OCI-LY7 (cell line): ENCODE data around the gene ATP2B3. TPM values are rescaled to one million over a fixed set of nuclear protein-coding genes. Genes with fewer than 3 reads are reported as not detected.

Experiments used
- BruUV-seq: library from RNA; stranded (reverse); fragments of 400-500 nt; replicated peaks from 2 replicates; lab custom pipeline; 2021; lab: Mats Ljungman, UMichigan
- CTCF ChIA-PET: fragments of 300-600 bp; sonication (Branson Sonifier 250); formaldehyde crosslinking; loops from one replicate; lab custom pipeline; 2022; ENCODE audit warnings: antibody characterized with exemption; ENCODE audit not compliant: unreplicated experiment; lab: Charles Lee
- POLR2A ChIA-PET: fragments of 300-600 bp; sonication (Branson Sonifier 250); formaldehyde crosslinking; loops from one replicate; lab custom pipeline; 2022; ENCODE audit warnings: antibody characterized with exemption; lab: Charles Lee
- DNase-seq: peaks from one replicate; pipeline ENCODE4 v3.0.0-alpha.2; 2015; ENCODE audit warnings: low spot score
- H2AFZ ChIP-seq: fragments of 200-600 bp; sonication (generic), shearing (Covaris generic); 2 replicates; pipeline ENCODE4 v1.6.1; 2014; ENCODE audit warnings: mild to moderate bottlenecking, antibody characterized with exemption, low read length, moderate library complexity
- H3K27ac ChIP-seq: fragments of 200-600 bp; sonication (generic); 2 replicates; pipeline ENCODE4 v1.5.1; 2014; ENCODE audit warnings: mixed run types, low read depth, mild to moderate bottlenecking, moderate library complexity, low read length, inconsistent platforms; ENCODE audit not compliant: poor library complexity, severe bottlenecking
- H3K36me3 ChIP-seq: fragments of 200-600 bp; sonication (generic); 2 replicates; pipeline ENCODE4 v1.6.1; 2014; ENCODE audit warnings: mild to moderate bottlenecking, antibody characterized with exemption, low read length, moderate library complexity, mixed read lengths; ENCODE audit not compliant: insufficient read depth
- H3K4me1 ChIP-seq: fragments of 200-600 bp; sonication (generic); 2 replicates; pipeline ENCODE4 v1.5.1; 2014; ENCODE audit warnings: mild to moderate bottlenecking, low read length; ENCODE audit not compliant: insufficient read depth, poor library complexity, severe bottlenecking
- H3K4me2 ChIP-seq: fragments of 200-600 bp; sonication (generic); 2 replicates; pipeline ENCODE4 v1.6.1; 2014; ENCODE audit warnings: mild to moderate bottlenecking, low read length
- H3K4me3 ChIP-seq: fragments of 200-600 bp; sonication (generic); 2 replicates; pipeline ENCODE4 v1.5.1; 2014; ENCODE audit warnings: mild to moderate bottlenecking, low read depth, low read length; ENCODE audit not compliant: poor library complexity, severe bottlenecking
- H3K79me2 ChIP-seq: fragments of 200-600 bp; sonication (generic); 2 replicates; pipeline ENCODE4 v1.6.1; 2016; ENCODE audit warnings: low read depth, mild to moderate bottlenecking, low read length, moderate library complexity, mixed read lengths; ENCODE audit not compliant: insufficient read depth
- H3K9me2 ChIP-seq: fragments of 200-600 bp; sonication (generic); 2 replicates; pipeline ENCODE4 v1.6.1; 2016; ENCODE audit warnings: mild to moderate bottlenecking, low read length, mixed read lengths; ENCODE audit not compliant: insufficient read depth
- H3K9me3 ChIP-seq: fragments of 200-600 bp; sonication (generic); 2 replicates; pipeline ENCODE4 v1.6.1; 2014; ENCODE audit warnings: mild to moderate bottlenecking, mixed run types, low read length, mixed read lengths
- H4K20me1 ChIP-seq: fragments of 200-600 bp; sonication (generic); 2 replicates; pipeline ENCODE4 v1.6.1; 2014; ENCODE audit warnings: mild to moderate bottlenecking, antibody characterized with exemption, low read length, moderate library complexity, mixed read lengths; ENCODE audit not compliant: insufficient read depth
- EZH2phosphoT487 ChIP-seq: fragments of 200-600 bp; sonication (generic); IDR thresholded peaks from 2 replicates; pipeline ENCODE4 v1.6.1; 2018; ENCODE audit warnings: low read depth, borderline replicate concordance, mild to moderate bottlenecking, mixed run types, antibody characterized with exemption, low read length, moderate library complexity, mixed read lengths
- intact Hi-C: fragments of 100-400 bp; cut with micrococcal nuclease; formaldehyde crosslinking; loops from one replicate; pipeline ENCODE4 v1.10.0; 2022; ENCODE audit not compliant: unreplicated experiment
- total RNA-seq, 2 experiments: library from RNA; depleted of rRNA in 1 of 2; stranded (reverse); fragments of >200 nt in 1 of 2; shearing (Covaris generic) in 1 of 2; gene quantifications; 2 replicates each; pipeline ENCODE4 v1.2.3, GENCODE V29; 2014 to 2022
- TF ChIP-seq, protein P1 (sequence below): fragments of 200-600 bp; sonication (generic); conservative IDR thresholded peaks from 2 replicates; pipeline ENCODE4 v1.5.1; 2014; ENCODE audit warnings: mild to moderate bottlenecking, antibody characterized with exemption, low read length, moderate library complexity, mixed read lengths

The ATP2B3 gene
- total RNA-seq, 2 experiments from 2014 or later: not detected

DNA sequence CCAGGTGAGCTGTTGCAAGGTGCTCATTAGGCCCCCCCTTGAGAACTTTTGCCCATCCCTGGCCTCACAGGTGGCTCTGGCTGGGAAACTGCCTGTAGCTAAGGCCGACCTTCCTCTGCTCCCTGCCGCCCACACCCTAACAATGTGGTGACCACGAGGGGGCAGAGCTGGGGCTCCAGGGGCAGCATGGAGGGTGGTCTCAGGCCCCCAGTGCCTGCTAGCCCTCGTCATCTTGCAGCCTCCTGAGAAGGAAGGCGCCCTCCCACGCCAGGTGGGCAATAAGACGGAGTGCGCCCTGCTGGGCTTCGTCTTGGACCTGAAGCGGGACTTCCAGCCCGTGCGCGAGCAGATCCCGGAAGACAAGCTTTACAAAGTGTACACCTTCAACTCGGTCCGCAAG, 32.4 kb downstream of the ATP2B3 start:
- ChIA-PET CTCF (no interaction called here), POLR2A (no interaction called here)
- no peak overlapping the region for H3K4me2 ChIP-seq
- H2AFZ ChIP-seq: no peak overlapping the region
- no TSS peak for BruUV-seq
- no peak overlapping the region for H3K4me3 ChIP-seq
- H3K27ac ChIP-seq: no peak overlapping the region
- H3K79me2 ChIP-seq: no peaks in the 10 kb centered on the region
- no peaks in the 10 kb centered on the region for H3K9me3 ChIP-seq
- DNase-seq: no peak
- TF ChIP-seq, protein P1, sequence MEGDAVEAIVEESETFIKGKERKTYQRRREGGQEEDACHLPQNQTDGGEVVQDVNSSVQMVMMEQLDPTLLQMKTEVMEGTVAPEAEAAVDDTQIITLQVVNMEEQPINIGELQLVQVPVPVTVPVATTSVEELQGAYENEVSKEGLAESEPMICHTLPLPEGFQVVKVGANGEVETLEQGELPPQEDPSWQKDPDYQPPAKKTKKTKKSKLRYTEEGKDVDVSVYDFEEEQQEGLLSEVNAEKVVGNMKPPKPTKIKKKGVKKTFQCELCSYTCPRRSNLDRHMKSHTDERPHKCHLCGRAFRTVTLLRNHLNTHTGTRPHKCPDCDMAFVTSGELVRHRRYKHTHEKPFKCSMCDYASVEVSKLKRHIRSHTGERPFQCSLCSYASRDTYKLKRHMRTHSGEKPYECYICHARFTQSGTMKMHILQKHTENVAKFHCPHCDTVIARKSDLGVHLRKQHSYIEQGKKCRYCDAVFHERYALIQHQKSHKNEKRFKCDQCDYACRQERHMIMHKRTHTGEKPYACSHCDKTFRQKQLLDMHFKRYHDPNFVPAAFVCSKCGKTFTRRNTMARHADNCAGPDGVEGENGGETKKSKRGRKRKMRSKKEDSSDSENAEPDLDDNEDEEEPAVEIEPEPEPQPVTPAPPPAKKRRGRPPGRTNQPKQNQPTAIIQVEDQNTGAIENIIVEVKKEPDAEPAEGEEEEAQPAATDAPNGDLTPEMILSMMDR: peak; percentile 42; the same call in 1 of the 2 replicates
- no peak for TF ChIP-seq EZH2phosphoT487
- no peaks in the 10 kb centered on the region for H3K36me3 ChIP-seq
- H3K4me1 ChIP-seq: no peaks in the 10 kb centered on the region
- no peaks in the 10 kb centered on the region for H4K20me1 ChIP-seq
- intact Hi-C loops: no loop called here
- no peaks in the 10 kb centered on the region for H3K9me2 ChIP-seq

DNA sequence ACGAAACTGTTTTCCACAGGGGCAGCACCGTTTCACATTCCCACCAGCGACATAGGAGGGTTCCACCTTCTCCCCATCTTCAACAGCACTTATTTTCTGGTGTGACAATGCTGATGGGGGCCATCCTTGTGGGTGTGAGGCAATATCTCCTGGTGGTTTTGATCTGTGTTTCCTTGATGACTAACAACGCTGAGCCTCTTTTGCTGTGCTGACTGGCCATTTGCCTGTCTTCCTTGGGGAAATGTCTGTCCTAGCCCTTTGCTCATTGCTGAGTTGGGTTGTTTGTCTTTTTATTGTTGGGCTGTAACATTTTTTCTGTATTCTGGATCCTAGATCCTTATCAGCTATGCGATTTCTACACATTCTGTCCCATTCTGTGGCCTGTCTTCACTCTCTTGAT, 33.7 kb downstream of the ATP2B3 start:
- CTCF ChIA-PET: no interaction called here
- DNase-seq: no peak

DNA sequence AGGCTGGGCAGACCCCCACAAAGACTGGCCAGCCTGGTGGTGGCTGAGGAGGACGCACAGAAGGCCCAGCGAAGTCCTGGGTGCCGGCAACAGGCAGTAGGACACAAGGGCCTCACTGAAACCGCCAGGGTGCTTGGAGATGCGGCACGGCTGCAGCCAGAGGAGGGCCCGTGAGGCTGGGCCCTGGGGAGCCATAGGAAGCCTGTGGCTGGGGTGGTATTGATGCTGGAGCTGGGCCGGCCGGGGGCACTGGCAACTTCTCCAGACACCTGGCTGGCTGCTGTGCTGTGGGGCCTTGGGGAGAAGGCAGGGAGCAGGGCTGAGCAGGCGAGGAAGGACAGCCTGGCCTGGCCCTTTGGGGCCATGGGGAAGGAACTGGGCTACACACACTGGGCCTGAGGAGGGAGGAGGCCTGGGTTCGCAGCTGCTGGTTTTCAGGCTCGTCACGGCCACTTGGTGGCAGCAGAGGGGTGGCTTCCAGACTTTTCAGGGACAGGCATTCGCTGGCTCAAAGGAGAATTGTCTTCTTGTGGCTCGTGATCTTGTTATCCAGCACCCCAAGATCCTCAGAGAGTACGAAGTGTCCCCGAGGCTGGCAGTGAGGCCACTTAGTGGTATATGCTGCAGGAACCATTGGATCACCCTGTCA, 37.2 kb downstream of the ATP2B3 start:
- peak; percentile 53 for DNase-seq
- Histone ChIP-seq H3K79me2 (no peaks in the 10 kb centered on the region), H3K4me2 (no peak overlapping the region), H3K4me3 (no peak overlapping the region), H4K20me1 (no peaks in the 10 kb centered on the region), H3K27ac (no peak overlapping the region), H2AFZ (no peak overlapping the region), H3K9me3 (no peaks in the 10 kb centered on the region), H3K4me1 (no peaks in the 10 kb centered on the region), H3K9me2 (no peaks in the 10 kb centered on the region), H3K36me3 (no peaks in the 10 kb centered on the region)
- ChIA-PET POLR2A (interaction anchor here (0.9 kb wide), 1 partner anchor 10 kb away, joined by 3 read pairs; no protein-coding TSS in a partner anchor), CTCF (no interaction called here)
- BruUV-seq: no TSS peak
- TF ChIP-seq, protein P1: peak; percentile 77
- TF ChIP-seq EZH2phosphoT487: no peak
- intact Hi-C loops: loop anchor here (1.0 to 2.0 kb wide), 3 partner anchors 46 to 114 kb away; no protein-coding TSS in a partner anchor

More for the DNA sequence above, 33.7 kb downstream of the ATP2B3 start:
- H4K20me1 ChIP-seq: no peaks in the 10 kb centered on the region
- H3K4me3 ChIP-seq: no peak overlapping the region
- intact Hi-C loops: no loop called here
- H3K79me2 ChIP-seq: no peaks in the 10 kb centered on the region
- H3K9me2 ChIP-seq: no peaks in the 10 kb centered on the region
- H3K4me2 ChIP-seq: no peak overlapping the region
- POLR2A ChIA-PET: no interaction called here
- no TSS peak for BruUV-seq
- no peaks in the 10 kb centered on the region for H3K4me1 ChIP-seq
- no peak overlapping the region for H3K27ac ChIP-seq
- H2AFZ ChIP-seq: no peak overlapping the region
- H3K9me3 ChIP-seq: no peaks in the 10 kb centered on the region
- H3K36me3 ChIP-seq: no peaks in the 10 kb centered on the region
- TF ChIP-seq, protein P1: no peak
- no peak for TF ChIP-seq EZH2phosphoT487
